ENCODE measurements around the gene PTPN2.
"Not testable (repeated sequence)": the region's sequence is repeated elsewhere in the genome, so short reads cannot be mapped to it uniquely, and the experiment has no call there.

The PTPN2 gene

DNA sequence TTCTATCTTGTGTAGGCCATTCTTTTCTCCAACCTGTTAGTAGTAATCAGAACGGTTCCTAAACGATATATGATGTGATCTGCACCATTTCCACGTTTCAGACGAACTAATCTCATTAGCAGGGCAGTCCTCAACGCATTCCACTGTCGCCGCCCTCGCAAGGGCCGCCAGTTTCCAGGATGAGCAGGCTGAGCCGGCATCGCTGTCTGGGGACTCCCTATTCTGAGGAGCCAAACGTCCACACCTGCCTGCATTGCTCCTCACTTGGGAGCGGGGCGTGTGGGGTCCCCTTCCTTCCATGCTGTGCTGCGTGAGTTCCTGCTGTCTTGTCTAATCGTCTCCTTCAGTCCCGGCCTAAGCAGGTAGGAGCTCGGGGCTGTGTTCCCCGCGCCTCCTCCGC is 104.6 kb downstream of the PTPN2 start:
- TF ChIP-seq CTCF (IDR thresholded peaks at IDR 0.05): no peak
- Mint-ChIP-seq H3K27me3 (ENCODE audit: low read depth, poor library complexity) (peaks cover 4% of the 10 kb centered on the region), H3K4me3 (no peak overlapping the region), H3K4me1 (no peaks in the 10 kb centered on the region), H3K27ac (no peak overlapping the region), H3K9me3 (peaks cover 13% of the 10 kb centered on the region), H3K36me3 (ENCODE audit: low read depth) (no peaks in the 10 kb centered on the region)
- no peak for DNase-seq

- peaks cover 13% of the 10 kb centered on the region for H3K9me3 Mint-ChIP-seq
- DNase-seq: no peak
- H3K36me3 Mint-ChIP-seq (ENCODE audit: low read depth): no peaks in the 10 kb centered on the region
- H3K4me1 Mint-ChIP-seq: no peaks in the 10 kb centered on the region
- no peak overlapping the region for H3K4me3 Mint-ChIP-seq
- no peak overlapping the region for H3K27ac Mint-ChIP-seq
- H3K27me3 Mint-ChIP-seq (ENCODE audit: low read depth, poor library complexity): peaks cover 4% of the 10 kb centered on the region
- TF ChIP-seq CTCF (IDR thresholded peaks at IDR 0.05): no peak
These were observed 105.0 kb downstream of the PTPN2 start for GRCh38 chr18:12779043-12779442.

DNA sequence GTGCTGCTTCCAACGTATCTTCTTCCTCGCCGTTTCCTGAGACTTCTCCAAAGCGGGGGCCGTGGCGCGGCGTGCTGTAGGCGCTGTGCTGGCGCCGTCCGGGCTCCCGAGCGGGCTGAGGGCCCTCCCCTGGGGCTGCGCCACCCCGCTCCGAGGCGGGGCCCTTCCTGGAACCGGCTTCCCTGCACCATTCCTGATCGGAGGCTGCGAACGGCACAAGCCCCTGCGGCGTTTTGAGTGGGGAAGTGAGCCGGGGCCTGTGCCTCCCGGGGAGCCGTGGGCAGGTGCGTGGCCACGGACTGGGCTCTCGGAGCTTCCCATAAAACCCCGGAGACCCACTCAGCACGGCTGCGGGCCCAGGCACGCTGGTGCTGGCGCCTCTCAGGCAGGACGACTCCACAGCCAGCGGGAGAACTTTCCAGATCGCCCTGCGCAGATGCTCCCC is 106.5 kb downstream of the PTPN2 start:
- no peak overlapping the region for H3K4me3 Mint-ChIP-seq
- no peak overlapping the region for H3K27ac Mint-ChIP-seq
- DNase-seq: no peak
- TF ChIP-seq CTCF (IDR thresholded peaks at IDR 0.05): no peak
- H3K4me1 Mint-ChIP-seq: no peaks in the 10 kb centered on the region
- peaks cover 13% of the 10 kb centered on the region for H3K9me3 Mint-ChIP-seq
- no peaks in the 10 kb centered on the region for H3K36me3 Mint-ChIP-seq (ENCODE audit: low read depth)
- peaks cover 4% of the 10 kb centered on the region for H3K27me3 Mint-ChIP-seq (ENCODE audit: low read depth, poor library complexity)

GRCh38 chr18:12776821-12777471 is 107.1 kb downstream of the PTPN2 start:
- Mint-ChIP-seq H3K4me1 (peaks cover 4% of the 10 kb centered on the region), H3K27ac (no peak overlapping the region), H3K4me3 (no peak overlapping the region), H3K27me3 (ENCODE audit: low read depth, poor library complexity) (peaks cover 4% of the 10 kb centered on the region), H3K36me3 (ENCODE audit: low read depth) (no peaks in the 10 kb centered on the region), H3K9me3 (peaks cover 13% of the 10 kb centered on the region)
- no peak for TF ChIP-seq CTCF (IDR thresholded peaks at IDR 0.05)
- no peak for DNase-seq

DNA sequence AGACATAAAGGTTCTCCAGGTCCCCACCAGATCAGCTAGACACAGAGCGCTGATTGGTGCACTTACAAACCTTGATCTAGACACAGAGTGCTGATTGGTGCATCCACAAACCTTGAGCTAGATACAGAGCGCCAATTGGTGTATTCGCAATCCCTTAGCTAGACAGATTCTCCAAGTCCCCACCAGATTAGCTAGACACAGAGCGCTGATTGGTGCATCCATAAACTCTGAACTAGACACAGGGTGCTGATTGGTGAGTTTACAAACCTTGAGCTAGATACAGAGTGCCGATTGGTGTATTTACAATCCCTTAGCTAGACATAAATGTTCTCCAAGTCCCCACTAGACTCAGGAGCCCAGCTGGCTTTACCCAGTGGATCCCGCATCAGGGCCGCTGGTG is 107.6 kb downstream of the PTPN2 start:
- not testable (repeated sequence) for H3K27ac Mint-ChIP-seq; H3K4me1 Mint-ChIP-seq; H3K36me3 Mint-ChIP-seq (ENCODE audit: low read depth); H3K4me3 Mint-ChIP-seq; DNase-seq; H3K27me3 Mint-ChIP-seq (ENCODE audit: low read depth, poor library complexity)
- peaks cover 13% of the 10 kb centered on the region for H3K9me3 Mint-ChIP-seq

- Mint-ChIP-seq H3K4me1 (peaks cover 6% of the 10 kb centered on the region), H3K27me3 (ENCODE audit: low read depth, poor library complexity) (peaks cover 8% of the 10 kb centered on the region), H3K9me3 (peaks cover 13% of the 10 kb centered on the region), H3K36me3 (ENCODE audit: low read depth) (no peaks in the 10 kb centered on the region), H3K27ac (no peak overlapping the region), H3K4me3 (no peak overlapping the region)
- no peak for DNase-seq
- no peak for TF ChIP-seq CTCF (IDR thresholded peaks at IDR 0.05)
These were observed 109.1 kb downstream of the PTPN2 start for GRCh38 chr18:12774982-12775381.

All from nephron progenitor cell (in vitro differentiated cells).